UCSD-AML1 (cell line): Measurements from ENCODE around the gene AHDC1.

Experiments used
- DNase-seq: peaks from one replicate; lab custom pipeline; 2025; ENCODE audit not compliant: unreplicated experiment; lab: John Stamatoyannopoulos, UW

Gene AHDC1

GRCh38 chr1:27598902-27599528 lies 4.9 kb downstream of the AHDC1 start:
- DNase-seq = peak; percentile 71

GRCh38 chr1:27598295-27598687 lies 5.7 kb downstream of the AHDC1 start:
- no peak for DNase-seq

- DNase-seq = no peak
Measured at GRCh38 chr1:27597516-27598294, 6.2 kb downstream of the AHDC1 start.

- no peak for DNase-seq
Measured at GRCh38 chr1:27596986-27597385, 7.0 kb downstream of the AHDC1 start.

- DNase-seq = peak; percentile 39
Measured at GRCh38 chr1:27596261-27596660, 7.7 kb downstream of the AHDC1 start.

- no peak for DNase-seq
Measured at GRCh38 chr1:27595597-27595996, 8.3 kb downstream of the AHDC1 start.

- DNase-seq = no peak
Measured at GRCh38 chr1:27594564-27595510, 9.1 kb downstream of the AHDC1 start.

GRCh38 chr1:27593678-27594563 lies 10.0 kb downstream of the AHDC1 start:
- DNase-seq = no peak

GRCh38 chr1:27592931-27593677 lies 10.8 kb downstream of the AHDC1 start:
- DNase-seq = no peak

- no peak for DNase-seq
Measured at GRCh38 chr1:27592232-27592930, 11.6 kb downstream of the AHDC1 start.

DNA sequence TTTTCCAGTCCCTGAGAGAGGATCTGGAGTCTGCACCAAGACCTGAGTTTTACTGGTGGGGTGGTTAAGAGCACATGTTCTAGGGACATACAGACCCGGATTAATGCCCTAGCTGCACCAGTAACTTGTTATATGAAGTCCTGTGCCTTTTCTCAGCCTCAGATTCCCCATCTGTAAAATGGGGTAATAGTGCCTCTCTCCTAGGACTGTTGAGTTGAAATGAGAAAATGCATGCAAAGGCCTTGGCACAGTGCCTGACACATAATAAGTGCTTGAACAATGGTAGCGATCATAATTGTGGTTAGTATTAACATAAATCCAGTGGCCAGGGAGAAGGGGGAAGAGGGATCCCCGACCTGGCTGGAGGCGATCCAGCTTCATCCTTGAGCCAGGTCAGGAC lies 12.3 kb downstream of the AHDC1 start:
- no peak for DNase-seq

GRCh38 chr1:27590917-27591508 lies 12.9 kb downstream of the AHDC1 start:
- DNase-seq = no peak

DNA sequence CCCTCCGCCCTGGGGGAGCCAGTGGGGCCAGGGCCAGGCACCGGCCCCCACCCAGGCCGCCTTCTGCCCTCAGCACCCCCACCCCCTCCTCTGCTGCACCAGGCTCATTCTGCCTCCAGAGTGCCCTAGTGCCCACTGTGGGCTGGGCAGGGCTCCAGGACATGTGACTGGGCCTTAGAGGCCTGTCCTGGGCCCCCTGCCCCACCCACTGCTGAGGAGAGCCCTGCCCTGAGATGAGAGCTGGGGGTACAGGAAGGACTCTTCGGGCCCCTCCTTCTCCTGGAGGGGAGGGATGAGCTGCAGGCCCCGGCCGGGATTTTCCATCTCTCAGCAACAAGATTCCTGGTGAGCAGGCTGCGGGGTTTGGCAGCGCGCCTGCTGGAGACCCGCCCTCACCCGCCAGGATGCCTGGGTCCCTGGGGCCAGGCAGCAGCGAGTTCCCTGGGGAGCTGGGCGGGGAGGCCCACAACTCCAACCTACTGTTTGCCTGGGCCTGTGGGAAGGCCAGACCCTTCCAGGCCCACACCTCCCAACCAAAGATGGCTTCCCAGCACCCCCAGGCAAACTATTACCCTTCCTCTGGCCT lies 14.0 kb downstream of the AHDC1 start:
- no peak for DNase-seq

DNA sequence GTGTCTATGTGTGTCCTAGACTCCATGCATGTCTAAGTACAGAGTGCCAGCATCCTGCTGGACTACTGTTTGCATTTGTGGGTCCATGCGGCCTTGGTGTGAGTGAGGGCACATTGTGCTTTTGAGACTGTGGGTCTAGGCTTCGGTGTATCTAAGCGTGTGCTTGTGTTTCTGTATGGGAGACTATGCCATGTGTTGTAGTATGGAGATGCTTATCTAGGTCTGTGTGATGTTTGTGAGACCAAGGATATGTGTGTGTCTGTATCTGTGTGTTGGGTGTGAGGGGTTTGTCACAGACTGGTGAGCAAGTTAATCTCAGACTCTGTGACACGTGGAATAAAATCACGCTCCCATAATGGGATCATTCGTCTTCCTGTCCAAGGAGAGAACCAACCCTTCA lies 14.5 kb downstream of the AHDC1 start:
- no peak for DNase-seq

DNA sequence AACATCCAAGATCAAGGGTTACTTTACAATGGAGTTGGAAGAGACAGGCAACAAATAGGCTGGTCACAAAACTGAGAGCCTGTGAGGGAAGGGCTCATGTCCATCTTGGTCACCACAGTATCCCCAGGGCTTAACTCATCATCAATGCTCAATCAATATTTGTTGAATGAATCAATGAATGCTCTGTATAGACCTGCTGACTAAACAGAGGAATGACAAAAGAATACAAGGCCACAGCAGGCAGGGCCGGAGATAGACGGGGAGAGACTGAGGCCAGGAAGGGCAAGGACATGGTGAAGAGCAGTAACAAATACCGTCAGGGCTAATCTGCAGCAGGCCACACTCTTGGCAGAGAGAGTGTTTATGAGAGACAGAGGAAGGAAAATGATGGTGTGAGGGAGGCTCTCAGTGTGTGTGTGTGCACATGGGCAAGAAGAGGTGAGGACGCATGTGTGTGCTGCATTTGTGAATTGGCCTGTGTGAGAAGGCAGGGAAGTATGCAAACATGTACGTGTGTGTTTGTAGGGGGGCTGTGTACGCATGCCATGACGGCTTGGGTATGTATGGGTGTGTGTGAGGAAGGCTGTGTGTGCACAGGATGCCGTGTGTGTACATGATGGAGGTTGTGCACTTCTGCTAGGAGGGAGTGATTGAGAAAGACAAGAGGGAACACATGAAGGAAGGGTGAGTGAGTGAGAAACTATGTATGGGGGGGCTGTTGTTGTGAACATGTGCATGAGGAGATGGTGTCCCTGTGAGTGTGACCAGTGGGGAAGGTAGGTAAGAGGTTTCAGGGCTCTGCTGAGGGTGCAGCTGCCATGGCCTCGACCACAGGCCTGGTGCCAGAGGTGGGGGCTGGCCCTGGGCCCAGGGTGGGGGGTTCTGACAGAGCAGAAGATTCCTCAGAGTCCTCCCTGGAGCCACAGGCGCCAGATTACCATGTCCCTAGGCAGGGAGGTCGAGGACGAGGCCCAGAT lies 15.4 kb downstream of the AHDC1 start:
- DNase-seq = no peak

- DNase-seq = no peak
Measured at GRCh38 chr1:27585684-27586083, 18.3 kb downstream of the AHDC1 start.

DNA sequence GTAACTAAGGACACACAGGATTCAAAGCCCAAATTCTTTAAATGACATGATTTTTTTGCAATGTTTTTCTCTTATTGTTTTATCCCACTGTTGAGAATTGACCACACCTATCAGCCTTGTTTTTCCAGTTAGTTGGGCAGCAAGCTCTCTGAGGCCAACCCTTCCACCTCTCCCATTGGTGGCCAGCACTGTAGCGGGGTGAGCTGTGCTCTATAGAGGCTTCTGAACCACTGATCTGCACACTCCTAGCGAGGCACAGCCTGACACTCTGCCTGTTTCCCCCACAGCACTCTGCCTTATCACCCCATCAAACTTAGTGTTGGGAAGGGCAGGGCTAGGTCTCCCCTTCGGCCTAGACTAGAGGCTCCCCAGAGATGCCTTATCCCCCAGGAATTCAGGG lies 19.5 kb downstream of the AHDC1 start:
- DNase-seq = no peak
